Tibial artery (tissue), 4 donors: Measurements from ENCODE around the gene JPT1.

Source experiments
- DNase-seq, 2 donors: peaks; one replicate each; pipeline ENCODE4 v3.0.0-alpha.2; 2019
- H3K27ac ChIP-seq, 2 donors: fragments of 200-600 bp; sonication (generic) in 1 of 2; 1 replicate in 1 of 2; 2 replicates in 1 of 2; pipeline ENCODE4 v1.5.1; 2018 to 2019; ENCODE audit warnings: mild to moderate bottlenecking in 1 of 2
- H3K27me3 ChIP-seq, 2 donors: fragments of 200-600 bp; sonication (generic) in 1 of 2; one replicate each; pipeline versions ENCODE4 v1.5.1 to v1.6.0; 2016 to 2019
- H3K36me3 ChIP-seq, 3 donors: fragments of 200-600 bp; sonication (generic) in 2 of 3; one replicate each; pipeline ENCODE4 v1.5.1; 2016 to 2019; ENCODE audit warnings: mild to moderate bottlenecking in 2 of 3
- H3K4me1 ChIP-seq, 4 donors: fragments of 200-600 bp; sonication (generic) in 2 of 4; 1 replicate in 3 of 4; 2 replicates in 1 of 4; pipeline ENCODE4 v1.5.1; 2016 to 2019
- H3K4me3 ChIP-seq, 2 donors: fragments of 200-600 bp; sonication (generic) in 1 of 2; 1 replicate in 1 of 2; 2 replicates in 1 of 2; pipeline ENCODE4 v1.5.1; 2018 to 2019; ENCODE audit warnings: mild to moderate bottlenecking in 2 of 2
- H3K9me3 ChIP-seq, 3 donors: fragments of 200-600 bp; sonication (generic) in 1 of 3; one replicate each; pipeline ENCODE4 v1.5.1; 2016 to 2019
- CTCF ChIP-seq, 2 experiments: fragments of 200-600 bp in 1 of 2; fragments of 450-650 bp in 1 of 2; IDR thresholded peaks; one replicate each; pipeline ENCODE4 v1.5.1; 2017 to 2019; ENCODE audit warnings: antibody characterized with exemption in 2 of 2, mild to moderate bottlenecking in 1 of 2, moderate library complexity in 1 of 2
- intact Hi-C: fragments of 100-400 bp; cut with DNase I; formaldehyde crosslinking; loops from one replicate; pipeline ENCODE4 v1.15.0; 2023; ENCODE audit warnings: low total_unique reads

Gene JPT1

GRCh38 chr17:75113798-75114551 is 40.3 kb downstream of the JPT1 start:
- peaks cover 0 to 3% of the 10 kb centered on the region in 2 donors for H3K27me3 ChIP-seq
- peak overlapping the region; percentile 78 to 81 for H3K27ac ChIP-seq
- peak; percentile 89 to 95 for TF ChIP-seq CTCF (IDR thresholded peaks at IDR 0.05)
- H3K4me1 ChIP-seq = peaks cover 0 to 44% (median 23%) of the 10 kb centered on the region in 4 donors
- DNase-seq = peak; percentile 92 to 93
- H3K36me3 ChIP-seq = peaks cover 0 to 8% (median 0%) of the 10 kb centered on the region in 3 donors
- H3K9me3 ChIP-seq = no peaks in the 10 kb centered on the region
- peak overlapping the region; percentile 50 to 62 for H3K4me3 ChIP-seq
- intact Hi-C loops = loop anchor here (10.0 kb wide), 1 partner anchor 91 kb away; the partner anchor contains the start of gene NUP85

- peaks cover 0 to 9% of the 10 kb centered on the region in 2 donors for H3K27me3 ChIP-seq
- intact Hi-C loops = loop anchor here (10.0 kb wide), 1 partner anchor 93 kb away; the partner anchor contains the start of gene NUP85
- no peaks in the 10 kb centered on the region for H3K36me3 ChIP-seq
- H3K27ac ChIP-seq = no peak overlapping the region
- H3K4me3 ChIP-seq = no peak overlapping the region
- TF ChIP-seq CTCF (IDR thresholded peaks at IDR 0.05) = no peak
- no peaks in the 10 kb centered on the region for H3K9me3 ChIP-seq
- no peak for DNase-seq
- H3K4me1 ChIP-seq = peaks cover 0 to 45% (median 24%) of the 10 kb centered on the region in 4 donors
Observed at GRCh38 chr17:75111777-75112335, 42.5 kb downstream of the JPT1 start.

DNA sequence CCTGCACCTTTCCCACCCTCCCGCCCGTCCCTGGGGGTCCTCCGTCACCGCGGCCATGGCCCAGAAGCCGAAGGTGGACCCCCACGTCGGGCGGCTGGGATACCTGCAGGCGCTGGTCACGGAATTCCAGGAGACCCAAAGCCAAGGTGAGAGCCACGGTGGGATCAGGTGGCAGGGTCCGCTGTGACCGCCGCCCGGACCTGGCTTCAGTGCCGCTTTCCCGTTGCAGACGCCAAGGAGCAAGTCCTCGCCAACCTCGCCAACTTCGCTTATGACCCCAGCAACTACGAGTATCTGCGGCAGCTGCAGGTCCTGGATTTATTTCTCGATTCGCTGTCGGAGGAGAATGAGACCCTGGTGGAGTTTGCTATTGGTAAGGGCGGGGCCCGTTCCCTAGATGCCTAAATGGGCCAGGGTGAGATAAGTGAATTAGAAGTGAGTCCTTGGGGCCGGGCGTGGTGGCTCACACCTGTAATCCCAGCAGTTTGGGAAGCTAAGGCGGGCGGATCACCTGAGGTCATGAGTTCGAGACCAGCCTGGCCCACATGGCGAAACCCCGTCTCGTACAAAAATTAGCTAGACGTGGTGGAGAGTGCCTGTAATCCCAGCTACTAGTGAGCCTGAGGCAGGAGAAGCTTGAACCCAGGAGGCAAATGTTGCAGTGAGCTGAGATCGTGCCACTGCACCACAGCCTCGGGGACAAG is 43.9 kb downstream of the JPT1 start:
- peak overlapping the region; percentile 78 to 89 for H3K4me3 ChIP-seq
- H3K36me3 ChIP-seq = no peaks in the 10 kb centered on the region
- no peak for TF ChIP-seq CTCF (IDR thresholded peaks at IDR 0.05)
- no peak for DNase-seq
- peaks cover 0 to 45% (median 24%) of the 10 kb centered on the region in 4 donors for H3K4me1 ChIP-seq
- intact Hi-C loops = loop anchor here (10.0 kb wide), 1 partner anchor 94 kb away; the partner anchor contains the start of gene NUP85
- H3K27ac ChIP-seq = peak overlapping the region; percentile 74 to 76
- peaks cover 0 to 9% of the 10 kb centered on the region in 2 donors for H3K27me3 ChIP-seq
- no peaks in the 10 kb centered on the region for H3K9me3 ChIP-seq

- peak within 1 kb of the TSS; percentile 78 to 89 for H3K4me3 ChIP-seq
- H3K27me3 ChIP-seq = peaks cover 0 to 9% of the 10 kb centered on the region in 2 donors
- no peak for TF ChIP-seq CTCF (IDR thresholded peaks at IDR 0.05)
- H3K27ac ChIP-seq = peak within 1 kb of the TSS; percentile 74 to 76
- H3K36me3 ChIP-seq = no peaks in the 10 kb centered on the region
- peak; percentile 84 to 95 for DNase-seq
- intact Hi-C loops = loop anchor here (10.0 kb wide), 1 partner anchor 95 kb away; the partner anchor contains the start of gene NUP85
- peaks cover 0 to 38% (median 20%) of the 10 kb centered on the region in 4 donors for H3K4me1 ChIP-seq
- H3K9me3 ChIP-seq = no peaks in the 10 kb centered on the region
Observed at GRCh38 chr17:75109407-75110233, 44.7 kb downstream of the JPT1 start, which contains the start of gene ARMC7. ARMC7 (plus strand) TSS chr17:75109969; CDS start chr17:75110289, 320 bp downstream.

- H3K27ac ChIP-seq = peak overlapping the region; percentile 74 to 76
- H3K4me3 ChIP-seq = peak overlapping the region; percentile 78 to 89
- H3K4me1 ChIP-seq = peaks cover 0 to 33% (median 17%) of the 10 kb centered on the region in 4 donors
- H3K27me3 ChIP-seq = peaks cover 0 to 9% of the 10 kb centered on the region in 2 donors
- TF ChIP-seq CTCF (IDR thresholded peaks at IDR 0.05) = no peak
- DNase-seq = no peak
- H3K9me3 ChIP-seq = no peaks in the 10 kb centered on the region
- H3K36me3 ChIP-seq = peaks cover 0 to under 1% (median 0%) of the 10 kb centered on the region in 3 donors
- intact Hi-C loops = no loop called here
Observed at GRCh38 chr17:75109046-75109406, 45.3 kb downstream of the JPT1 start.
